GM19035 (cell line): ENCODE measurements around the gene ATG4B.

Experiments
- ATAC-seq: cut with Tn5 transposase; IDR thresholded peaks from one replicate; pipeline ENCODE4 v1.9.1; 2021; ENCODE audit not compliant: unreplicated experiment

ATG4B gene

GRCh38 chr2:241612156-241613016, 25.1 kb upstream of the ATG4B start:
- no peak for ATAC-seq

- ATAC-seq = no peak
Measured at GRCh38 chr2:241613017-241613780, 24.3 kb upstream of the ATG4B start.

GRCh38 chr2:241615041-241615440, 22.5 kb upstream of the ATG4B start:
- ATAC-seq = no peak

GRCh38 chr2:241615522-241616052, 21.9 kb upstream of the ATG4B start:
- no peak for ATAC-seq

- no peak for ATAC-seq
Measured at GRCh38 chr2:241616168-241617125, 21.0 kb upstream of the ATG4B start.

GRCh38 chr2:241617431-241618154, 19.9 kb upstream of the ATG4B start:
- ATAC-seq = no peak

- ATAC-seq = no peak
Measured at GRCh38 chr2:241618296-241618805, 19.1 kb upstream of the ATG4B start.

GRCh38 chr2:241618829-241619228, 18.7 kb upstream of the ATG4B start:
- no peak for ATAC-seq

- no peak for ATAC-seq
Measured at GRCh38 chr2:241619597-241620418, 17.7 kb upstream of the ATG4B start.

- ATAC-seq = no peak
Measured at GRCh38 chr2:241620419-241620769, 17.1 kb upstream of the ATG4B start.

GRCh38 chr2:241627675-241628074, 9.8 kb upstream of the ATG4B start:
- no peak for ATAC-seq

GRCh38 chr2:241629762-241630435, 7.6 kb upstream of the ATG4B start:
- no peak for ATAC-seq

- ATAC-seq = no peak
Measured at GRCh38 chr2:241632478-241633325, 4.8 kb upstream of the ATG4B start.

GRCh38 chr2:241633561-241633960, 3.9 kb upstream of the ATG4B start:
- ATAC-seq = no peak

- ATAC-seq = no peak
Measured at GRCh38 chr2:241635756-241636155, 1.7 kb upstream of the ATG4B start.

- ATAC-seq = peak; percentile 29
Measured at GRCh38 chr2:241636182-241637017, 1.1 kb upstream of the ATG4B start.
